Activated T-helper 1 cell treated with anti-CD3 and anti-CD28 coated beads, Interleukin-2, amount 50 U/mL, for 16 hours (primary cell): Measurements from ENCODE around the gene AKAP13.

Experiments used
- DNase-seq, 2 donors: peaks; one replicate each; pipeline ENCODE4 v3.0.0-alpha.2; 2020; ENCODE audit warnings: low read depth in 1 of 2, low spot score in 1 of 2

The AKAP13 gene

GRCh38 chr15:85593809-85594445, 213.5 kb downstream of the AKAP13 start:
- no peak for DNase-seq

GRCh38 chr15:85595804-85596536, 215.6 kb downstream of the AKAP13 start:
- DNase-seq = no peak

- DNase-seq = no peak
These were observed 216.9 kb downstream of the AKAP13 start for GRCh38 chr15:85597155-85597815.

- no peak for DNase-seq
These were observed 217.8 kb downstream of the AKAP13 start for GRCh38 chr15:85598219-85598618.

- DNase-seq = no peak
These were observed 218.5 kb downstream of the AKAP13 start for GRCh38 chr15:85598718-85599398.

- DNase-seq = no peak
These were observed 219.6 kb downstream of the AKAP13 start for GRCh38 chr15:85600001-85600400.

- no peak for DNase-seq
These were observed 222.8 kb downstream of the AKAP13 start for GRCh38 chr15:85603160-85603559.

GRCh38 chr15:85603703-85604102, 223.3 kb downstream of the AKAP13 start:
- no peak for DNase-seq

- DNase-seq = no peak
These were observed 223.8 kb downstream of the AKAP13 start for GRCh38 chr15:85604194-85604593.

GRCh38 chr15:85606738-85607137, 226.3 kb downstream of the AKAP13 start:
- no peak for DNase-seq

GRCh38 chr15:85607141-85607806, 226.9 kb downstream of the AKAP13 start:
- DNase-seq = no peak

GRCh38 chr15:85607842-85608241, 227.4 kb downstream of the AKAP13 start:
- DNase-seq = no peak

GRCh38 chr15:85609492-85609891, 229.1 kb downstream of the AKAP13 start:
- DNase-seq = no peak

- no peak for DNase-seq
These were observed 231.0 kb downstream of the AKAP13 start for GRCh38 chr15:85611361-85611760.

- no peak for DNase-seq
These were observed 233.7 kb downstream of the AKAP13 start for GRCh38 chr15:85614059-85614458.

- no peak for DNase-seq
These were observed 235.5 kb downstream of the AKAP13 start for GRCh38 chr15:85615930-85616329.

GRCh38 chr15:85616549-85617110, 236.2 kb downstream of the AKAP13 start:
- no peak for DNase-seq

GRCh38 chr15:85618228-85618505, 237.8 kb downstream of the AKAP13 start:
- DNase-seq = no peak

- peak in 1 of 2 donors; percentile 48 for DNase-seq
These were observed 238.6 kb downstream of the AKAP13 start for GRCh38 chr15:85618956-85619491.

- no peak for DNase-seq
These were observed 239.7 kb downstream of the AKAP13 start for GRCh38 chr15:85619992-85620689.
